A204.1 (cell line): Measurements from ENCODE around the gene ENO4.

Experiments
- FAIRE-seq: peaks from 2 replicates; lab custom pipeline; 2012; peaks lifted over from hg19 to GRCh38; lab: Jason Lieb, UNC

The ENO4 gene

GRCh38 chr10:116870949-116871348 is 21.6 kb downstream of the ENO4 start:
- no peak for FAIRE-seq

GRCh38 chr10:116873134-116873533 is 23.8 kb downstream of the ENO4 start:
- FAIRE-seq, result no peak

DNA sequence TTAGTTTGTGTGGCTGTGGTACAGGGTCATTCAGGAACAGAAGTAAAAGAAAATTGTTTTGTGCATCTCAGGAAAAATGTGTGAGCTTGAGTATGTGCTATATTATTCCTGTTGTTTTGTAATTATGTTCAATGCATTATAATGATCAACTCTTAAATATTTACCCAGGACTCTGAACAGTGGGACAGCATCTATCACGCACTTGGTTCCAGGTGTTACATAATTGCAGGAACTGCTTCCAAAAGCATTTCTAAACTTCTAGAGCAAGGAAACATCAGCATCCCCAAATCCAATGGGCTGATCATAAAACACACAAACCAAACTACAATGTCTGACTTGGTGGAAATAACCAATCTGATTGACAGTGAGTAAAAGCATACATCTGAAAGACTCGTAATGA is 26.6 kb downstream of the ENO4 start:
- no peak for FAIRE-seq

- FAIRE-seq, result no peak
Measured at GRCh38 chr10:116877391-116877790, 28.1 kb downstream of the ENO4 start.

- FAIRE-seq, result no peak
Measured at GRCh38 chr10:116878123-116878522, 28.8 kb downstream of the ENO4 start.

- no peak for FAIRE-seq
Measured at GRCh38 chr10:116879817-116880216, 30.5 kb downstream of the ENO4 start.

- FAIRE-seq, result no peak
Measured at GRCh38 chr10:116880716-116881482, 31.6 kb downstream of the ENO4 start.

DNA sequence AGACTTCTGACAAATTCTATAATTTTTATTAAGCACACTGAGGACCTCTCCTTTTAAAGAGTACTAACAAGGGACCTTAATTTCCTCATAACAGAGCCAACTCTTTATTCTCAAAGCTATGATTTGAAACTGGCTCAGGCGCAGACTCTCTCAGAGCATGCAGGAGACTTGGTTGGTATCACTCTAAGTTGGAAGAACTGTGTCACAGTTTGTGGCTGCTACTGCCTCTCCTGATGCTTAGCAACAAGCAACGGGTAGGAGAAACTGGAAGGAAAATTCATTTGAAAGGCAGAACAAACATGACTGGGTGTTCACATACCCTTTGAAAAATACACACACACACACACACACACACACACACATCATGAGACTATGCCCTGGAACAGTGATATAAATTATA is 33.3 kb downstream of the ENO4 start:
- no peak for FAIRE-seq

DNA sequence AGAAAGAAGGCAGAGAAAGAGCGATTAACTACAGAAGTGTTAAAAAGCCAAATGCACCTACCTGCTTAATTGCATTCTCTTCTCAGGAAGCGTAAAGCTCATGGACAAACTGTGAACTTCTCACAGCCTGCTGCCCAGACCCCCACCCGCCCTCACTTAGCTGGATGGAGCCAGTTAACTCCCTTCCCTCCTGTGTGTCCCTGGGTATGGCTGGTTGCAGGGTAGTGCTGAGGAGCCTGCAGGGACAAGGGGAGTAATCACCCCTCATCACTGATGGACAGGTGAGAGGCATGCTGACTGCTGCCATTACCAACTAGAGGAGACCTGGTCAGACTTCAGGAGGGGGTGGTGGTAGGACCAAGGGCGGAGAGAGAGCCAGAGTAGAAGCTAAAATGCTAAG is 37.5 kb downstream of the ENO4 start:
- FAIRE-seq, result no peak

DNA sequence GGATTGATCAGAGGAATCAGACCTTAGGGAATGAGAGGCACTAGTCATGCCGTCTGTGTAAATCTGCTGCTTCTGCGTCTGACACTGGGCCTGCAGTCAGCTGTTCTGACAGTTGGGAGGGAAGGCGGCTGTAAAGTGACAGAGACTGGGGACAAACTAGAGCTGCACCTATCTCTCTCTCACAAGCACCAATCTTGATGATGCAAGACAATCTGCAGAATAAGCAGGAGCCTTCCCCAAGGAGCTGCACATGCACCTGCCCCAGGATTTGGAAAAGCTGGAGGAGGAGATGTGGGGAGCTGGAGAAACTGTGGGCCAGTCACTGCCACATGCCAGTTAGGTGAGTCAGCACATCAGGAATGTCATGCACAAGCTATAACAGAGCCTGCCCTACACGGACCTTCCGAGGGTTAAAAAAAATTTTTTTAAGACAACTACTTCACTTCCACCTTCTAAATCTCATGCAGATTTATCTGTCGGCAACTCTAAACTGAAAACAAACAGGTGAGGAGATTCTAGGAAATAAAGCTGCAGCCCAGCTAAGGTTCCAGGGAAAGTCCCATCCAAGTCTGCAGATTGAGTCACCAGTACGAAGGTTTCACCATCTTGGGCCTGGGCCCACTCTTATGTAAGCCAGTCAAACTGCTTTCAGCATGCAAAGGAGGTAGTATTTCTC is 39.2 kb downstream of the ENO4 start:
- FAIRE-seq, result no peak

GRCh38 chr10:116889066-116889465 is 39.8 kb downstream of the ENO4 start:
- no peak for FAIRE-seq

- FAIRE-seq, result no peak
Measured at GRCh38 chr10:116891208-116891607, 41.9 kb downstream of the ENO4 start.

DNA sequence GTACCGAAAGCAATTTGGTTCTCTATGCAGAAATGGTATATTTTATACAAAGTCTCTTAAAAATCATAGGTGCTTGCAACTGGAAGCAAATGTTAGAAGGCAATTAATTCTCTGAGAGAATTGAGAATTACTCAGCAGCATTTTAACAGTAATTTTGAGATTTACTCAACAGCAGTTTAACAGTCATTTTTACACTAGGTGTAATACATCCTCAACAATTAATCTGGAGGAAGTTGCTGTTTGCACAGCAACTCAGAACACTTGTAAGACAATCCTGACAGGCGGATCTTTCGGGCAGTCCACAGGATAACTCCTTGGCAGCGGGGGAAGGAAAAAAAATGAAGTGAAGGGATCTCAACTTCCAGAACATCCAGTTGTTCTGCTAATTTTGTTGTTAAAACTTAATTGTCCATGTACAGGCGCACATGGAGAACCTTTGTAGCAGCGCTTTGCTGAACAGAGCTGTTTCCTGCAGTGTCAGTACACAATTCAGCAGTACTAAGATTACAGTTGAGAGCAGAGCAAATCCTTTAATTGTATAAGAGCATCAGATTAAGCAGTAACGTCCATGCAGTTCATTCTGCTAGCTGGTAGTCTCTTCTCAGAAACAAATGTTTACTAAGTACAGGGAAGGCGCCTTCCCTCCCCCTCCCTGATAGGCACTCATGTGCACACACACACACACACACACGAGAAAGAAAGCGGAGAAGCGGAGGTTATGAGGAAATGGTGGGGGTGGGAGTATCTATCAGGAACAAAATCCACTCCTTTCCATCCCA is 43.8 kb downstream of the ENO4 start:
- FAIRE-seq, result no peak

DNA sequence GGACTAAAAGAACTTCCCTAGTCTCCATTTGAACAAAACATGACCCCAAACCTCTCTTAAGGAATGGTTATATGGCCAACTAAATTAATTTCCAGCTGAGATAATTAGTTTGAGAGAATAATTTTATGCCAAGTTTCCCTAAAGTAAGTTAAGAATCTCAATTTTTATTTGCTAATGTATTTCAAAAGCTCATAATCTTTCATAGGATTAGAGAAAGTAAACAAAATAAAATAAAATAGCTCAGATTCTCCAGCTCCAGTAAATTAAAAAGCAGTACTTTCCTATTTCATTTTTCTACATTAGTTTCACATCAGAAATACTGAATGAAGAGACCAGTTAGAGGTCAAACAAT is 44.4 kb downstream of the ENO4 start:
- no peak for FAIRE-seq

GRCh38 chr10:116899626-116900025 is 50.3 kb downstream of the ENO4 start:
- FAIRE-seq, result no peak

DNA sequence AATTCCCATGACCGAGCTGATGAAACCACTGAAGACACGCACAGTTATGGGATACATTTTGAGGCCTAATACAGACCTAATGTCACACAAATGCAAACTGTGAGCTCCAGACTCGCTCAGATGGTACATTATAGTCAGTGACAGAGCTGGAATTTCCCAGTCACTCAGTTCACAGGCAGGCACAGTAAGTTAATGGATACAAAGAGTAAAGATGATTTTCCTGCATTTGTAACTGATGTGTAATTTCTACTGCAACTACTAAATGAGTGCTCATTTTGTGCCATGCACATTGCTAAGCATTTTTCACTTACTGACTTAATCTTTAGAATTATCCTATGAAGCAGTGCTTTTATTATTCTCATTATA is 56.5 kb downstream of the ENO4 start:
- no peak for FAIRE-seq

GRCh38 chr10:116907245-116907987 is 58.1 kb downstream of the ENO4 start:
- no peak for FAIRE-seq

- FAIRE-seq, result no peak
Measured at GRCh38 chr10:116909307-116909706, 60.0 kb downstream of the ENO4 start.

GRCh38 chr10:116910910-116911309 is 61.6 kb downstream of the ENO4 start:
- FAIRE-seq, result no peak

- FAIRE-seq, result no peak
Measured at GRCh38 chr10:116912162-116912561, 62.9 kb downstream of the ENO4 start.

GRCh38 chr10:116913695-116914094 is 64.4 kb downstream of the ENO4 start:
- FAIRE-seq, result no peak

DNA sequence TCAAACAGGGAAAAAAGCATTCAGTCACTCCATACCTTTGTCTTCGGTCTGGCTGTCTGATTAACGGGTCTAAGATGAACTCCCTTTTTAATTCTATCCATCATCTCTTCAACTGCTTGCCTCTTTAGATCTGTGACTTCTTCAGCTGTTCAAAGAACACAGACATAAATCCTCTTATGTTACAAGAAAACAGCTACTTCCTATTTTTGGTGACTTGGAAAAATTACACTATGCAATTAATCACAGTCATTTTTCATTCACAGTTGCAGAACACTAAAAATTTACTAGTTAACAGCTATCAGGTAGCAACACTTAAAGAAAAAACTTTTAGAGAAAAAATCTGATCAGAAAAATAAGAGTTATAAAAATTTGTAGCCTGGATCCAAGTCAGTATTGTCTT is 66.0 kb downstream of the ENO4 start:
- FAIRE-seq, result no peak

DNA sequence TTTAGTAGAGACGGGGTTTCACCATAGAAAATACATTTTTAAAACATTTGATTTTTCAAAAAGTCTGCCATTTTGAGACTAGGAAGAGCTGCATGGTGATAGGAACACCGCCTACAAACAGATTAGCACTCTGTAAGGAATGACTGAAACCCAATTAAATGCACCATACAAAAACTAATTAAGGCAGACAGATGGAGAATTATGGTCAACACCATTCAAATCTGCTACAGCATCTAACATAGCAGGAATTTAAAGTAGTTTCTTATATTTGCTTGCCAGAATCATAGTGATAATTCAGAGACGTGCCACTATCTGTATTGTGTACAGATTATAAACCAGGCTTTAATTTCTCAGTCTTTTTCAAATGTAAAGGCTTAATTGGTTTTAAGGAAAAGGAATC is 68.2 kb downstream of the ENO4 start:
- no peak for FAIRE-seq
